HG03159 (cell line): ENCODE data around the gene ACE.

Experiments used
- ATAC-seq: cut with Tn5 transposase; IDR thresholded peaks from one replicate; pipeline ENCODE4 v1.9.1; 2021; ENCODE audit warnings: mild to moderate bottlenecking, moderate library complexity; ENCODE audit not compliant: unreplicated experiment

ACE gene

GRCh38 chr17:63514477-63514876, 37.6 kb downstream of the ACE start:
- no peak for ATAC-seq

- no peak for ATAC-seq
Observed at GRCh38 chr17:63514974-63515373, 38.1 kb downstream of the ACE start.

DNA sequence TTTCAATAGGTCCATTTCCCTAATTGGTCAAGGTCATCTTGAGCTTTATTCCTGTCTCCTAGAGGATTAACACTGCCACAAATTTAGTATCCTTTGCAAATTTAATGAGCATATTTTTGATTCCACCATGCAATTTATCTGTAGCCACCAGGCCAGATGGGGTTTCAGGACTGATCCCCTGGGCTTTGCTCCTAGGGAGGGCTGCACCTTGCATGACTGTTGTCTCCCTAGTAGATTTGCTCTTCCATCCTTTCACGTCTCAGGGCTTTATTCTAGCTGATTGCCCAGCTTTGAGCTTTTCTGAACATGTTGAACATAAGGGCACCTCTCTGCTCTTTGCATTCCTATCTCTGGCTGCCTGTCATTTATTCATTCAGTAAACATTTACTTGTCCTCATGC, 38.6 kb downstream of the ACE start:
- no peak for ATAC-seq

GRCh38 chr17:63516910-63517824, 40.3 kb downstream of the ACE start:
- no peak for ATAC-seq

GRCh38 chr17:63517825-63518534, 41.1 kb downstream of the ACE start:
- no peak for ATAC-seq

DNA sequence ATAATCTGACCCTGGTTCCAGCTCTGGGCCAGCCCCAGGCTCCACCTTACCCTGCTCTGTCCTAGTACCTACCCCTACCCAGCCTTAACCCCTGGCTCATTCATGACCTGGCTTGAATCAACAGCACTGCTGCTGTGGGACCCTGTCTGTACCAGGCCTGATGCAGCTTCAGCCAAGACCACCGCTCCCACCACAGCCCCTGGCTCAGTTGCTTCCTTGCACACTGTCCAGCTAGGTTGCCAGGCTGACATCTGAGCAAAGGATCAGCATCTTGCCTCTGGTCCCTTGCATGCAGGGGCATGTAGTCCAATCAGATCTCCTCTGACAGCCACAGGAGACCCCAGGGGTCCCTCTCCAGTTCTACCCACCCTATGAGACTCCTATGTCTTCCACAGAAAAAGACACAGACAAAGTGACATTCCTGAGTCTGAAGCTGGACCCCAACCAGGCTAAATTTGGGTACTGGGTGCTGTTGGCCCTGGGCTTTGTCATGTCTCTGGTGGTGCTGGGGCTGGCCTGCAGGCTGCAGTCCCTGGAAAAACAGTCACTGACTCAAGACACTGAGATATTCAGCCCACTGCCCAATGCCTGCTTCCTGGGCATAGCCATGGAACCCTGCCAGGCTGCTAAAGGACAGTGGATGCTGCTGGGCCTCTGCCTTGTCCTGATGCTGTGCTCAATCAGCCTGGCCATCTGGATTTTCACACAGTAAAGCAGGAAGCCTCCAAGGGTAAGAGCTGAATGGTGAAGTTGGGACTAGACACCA, 42.4 kb downstream of the ACE start:
- no peak for ATAC-seq

DNA sequence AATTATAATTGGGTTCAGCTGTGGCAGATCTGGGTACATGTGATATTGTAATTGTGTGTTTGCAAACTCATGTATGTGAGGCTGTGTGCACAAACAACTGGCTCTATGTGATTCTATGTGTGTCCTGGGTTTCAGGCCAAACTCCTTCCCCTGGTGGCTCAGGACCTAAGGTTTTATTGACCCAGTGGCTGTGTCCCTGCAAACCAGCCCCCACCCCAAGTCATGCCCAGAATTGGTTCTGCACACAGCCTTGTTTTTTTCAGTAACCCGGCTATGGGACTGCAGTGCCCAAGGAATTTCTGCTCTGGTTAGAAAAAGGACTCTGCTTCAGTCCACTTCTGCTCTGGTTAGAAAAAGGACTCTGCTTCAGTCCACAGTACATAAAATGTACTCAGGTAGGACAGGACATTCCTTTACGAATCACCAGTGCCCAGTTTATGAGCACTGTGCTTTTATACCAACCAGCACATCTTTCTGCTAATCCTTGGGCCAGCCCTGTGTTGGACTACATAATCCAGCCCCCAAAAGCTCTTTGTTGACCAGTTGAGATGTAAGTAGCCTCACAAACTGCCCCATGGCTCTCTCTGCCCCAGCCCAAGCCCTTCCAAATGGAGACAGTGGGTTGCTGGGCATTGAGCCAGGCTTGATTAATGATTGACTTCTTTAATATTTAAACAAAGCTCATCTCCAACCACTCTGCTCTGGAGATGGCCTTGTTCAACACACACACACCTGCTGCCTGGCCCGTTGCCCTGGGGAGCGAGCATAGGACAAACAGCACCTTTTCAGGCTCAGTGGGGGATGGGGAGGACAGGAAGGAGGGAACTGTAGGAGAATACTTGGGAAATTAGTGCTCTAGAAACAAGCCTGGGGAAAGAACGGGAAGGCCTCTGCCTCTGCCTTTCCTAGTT, 43.4 kb downstream of the ACE start:
- no peak for ATAC-seq

GRCh38 chr17:63523253-63523855, 46.5 kb downstream of the ACE start, which contains the start of gene KCNH6:
Gene KCNH6 (plus strand): TSS chr17:63523358. CDS start chr17:63523414, 56 bp downstream.
- no peak for ATAC-seq

DNA sequence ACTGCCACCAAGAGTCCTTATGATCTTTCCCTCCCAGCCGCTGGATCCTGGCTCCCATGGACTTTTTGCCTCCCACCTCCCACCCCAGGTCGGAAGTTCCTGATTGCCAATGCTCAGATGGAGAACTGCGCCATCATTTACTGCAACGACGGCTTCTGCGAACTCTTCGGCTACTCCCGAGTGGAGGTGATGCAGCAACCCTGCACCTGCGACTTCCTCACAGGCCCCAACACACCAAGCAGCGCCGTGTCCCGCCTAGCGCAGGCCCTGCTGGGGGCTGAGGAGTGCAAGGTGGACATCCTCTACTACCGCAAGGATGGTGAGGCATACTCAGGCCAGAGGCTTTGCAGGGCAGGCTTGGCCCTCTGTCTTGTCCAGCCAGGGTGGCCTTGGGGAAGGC, 47.2 kb downstream of the ACE start:
- ATAC-seq, result no peak

GRCh38 chr17:63525190-63525946, 48.5 kb downstream of the ACE start:
- no peak for ATAC-seq

DNA sequence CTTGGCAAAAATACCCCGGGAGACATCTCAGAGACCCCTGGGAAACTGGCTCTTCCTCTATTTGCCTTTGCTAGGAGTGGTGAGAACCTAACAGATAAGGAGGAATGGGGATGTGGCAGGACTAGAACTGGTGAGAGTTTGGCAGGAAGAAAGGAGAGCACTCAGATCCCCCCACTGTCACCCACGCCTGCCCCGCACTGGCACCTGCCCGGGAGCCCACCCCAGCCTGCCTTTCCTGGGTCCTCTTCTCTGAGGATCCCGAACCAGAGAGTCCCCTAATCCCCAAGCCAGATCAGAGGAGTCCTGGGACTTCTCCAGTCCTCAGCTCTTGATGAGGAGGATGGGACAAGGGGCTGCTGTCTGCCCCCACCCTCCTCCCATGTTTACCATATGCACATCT, 50.0 kb downstream of the ACE start:
- ATAC-seq, result no peak

DNA sequence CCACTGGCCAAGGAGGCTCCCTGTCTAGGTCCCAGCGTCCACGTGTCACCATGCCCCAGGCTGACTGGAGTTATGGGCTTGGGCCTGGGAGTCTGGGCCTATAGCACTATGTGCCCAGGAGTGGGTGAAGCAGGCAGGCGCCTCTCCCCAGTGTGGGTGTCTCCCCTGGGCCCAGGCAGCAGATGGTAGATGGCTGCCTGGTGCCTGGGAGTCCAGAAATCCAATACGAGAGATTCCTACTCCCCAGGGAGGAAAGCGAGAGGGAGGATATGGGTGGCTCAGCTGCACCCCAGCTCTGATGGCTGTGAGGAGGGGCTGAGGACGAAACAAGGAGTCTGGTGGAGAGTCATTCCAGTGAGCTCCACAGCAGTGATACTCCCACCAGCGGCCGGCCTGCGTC, 51.3 kb downstream of the ACE start:
- no peak for ATAC-seq

- ATAC-seq, result no peak
Observed at GRCh38 chr17:63529711-63530556, 53.1 kb downstream of the ACE start.

GRCh38 chr17:63530557-63531021, 53.7 kb downstream of the ACE start:
- ATAC-seq, result no peak

GRCh38 chr17:63531022-63531965, 54.4 kb downstream of the ACE start:
- ATAC-seq, result no peak

DNA sequence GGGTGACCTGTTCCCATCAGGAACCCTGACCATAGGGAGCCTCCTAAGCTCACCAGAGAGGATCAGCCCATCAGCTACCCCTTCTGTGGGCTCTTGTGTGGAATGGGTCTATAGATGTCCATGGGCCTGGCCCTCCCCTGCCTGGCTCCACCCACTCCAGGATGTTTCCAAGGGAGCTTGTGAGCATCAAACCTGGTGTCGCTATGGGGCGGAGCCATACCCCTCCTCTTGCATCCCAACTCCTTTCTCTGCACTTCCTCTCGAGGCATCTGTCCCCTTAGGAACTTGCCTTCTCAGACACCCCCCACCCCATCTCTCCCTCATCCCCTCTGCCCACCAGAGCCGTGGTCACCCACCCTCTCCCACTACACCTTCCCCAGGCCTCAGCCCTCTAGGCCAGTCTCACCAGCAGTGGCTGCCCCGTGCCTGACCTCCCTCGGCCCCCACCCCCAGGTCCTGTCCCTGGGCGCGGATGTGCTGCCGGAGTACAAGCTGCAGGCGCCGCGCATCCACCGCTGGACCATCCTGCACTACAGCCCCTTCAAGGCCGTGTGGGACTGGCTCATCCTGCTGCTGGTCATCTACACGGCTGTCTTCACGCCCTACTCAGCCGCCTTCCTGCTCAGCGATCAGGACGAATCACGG, 56.7 kb downstream of the ACE start:
- no peak for ATAC-seq
